Brain microvascular endothelial cell (primary cell): ENCODE measurements around the gene EIF2B2.
A peak's percentile ranks its signal among the peaks of the same experiment; 100 is the strongest.

Experiments
- DNase-seq: peaks from one replicate; pipeline ENCODE4 v3.0.0-alpha.2; 2020
- H3K27ac ChIP-seq: fragments of 250-450 bp; sonication (Bioruptor Pico); 2 replicates; pipeline ENCODE4 v1.5.1; 2020; ENCODE audit warnings: mild to moderate bottlenecking, moderate library complexity
- H3K27me3 ChIP-seq: fragments of 250-450 bp; sonication (Bioruptor Pico); replicated peaks from 2 replicates; pipeline ENCODE4 v1.5.1; 2020; ENCODE audit warnings: mild to moderate bottlenecking
- H3K36me3 ChIP-seq: fragments of 250-450 bp; sonication (Bioruptor Pico); replicated peaks from 2 replicates; pipeline ENCODE4 v1.5.1; 2020; ENCODE audit warnings: mild to moderate bottlenecking
- H3K4me3 ChIP-seq: 2 replicates; pipeline ENCODE4 v1.5.1; 2011; ENCODE audit warnings: low read depth, mild to moderate bottlenecking, control low read depth, low read length, moderate library complexity
- in situ Hi-C: cut with HindIII; loops from 2 replicates; pipeline ENCODE4 v1.10.0; 2017; ENCODE audit warnings: low sequenced_read_pairs, low pct_ligation_motif_present
- TF ChIP-seq, protein P1 (sequence below): IDR thresholded peaks from 2 replicates; pipeline ENCODE4 v1.5.1; 2011; ENCODE audit warnings: low read depth, mild to moderate bottlenecking, moderate library complexity, low read length, control low read depth, inconsistent platforms; ENCODE audit errors: missing control alignments

The EIF2B2 gene

DNA sequence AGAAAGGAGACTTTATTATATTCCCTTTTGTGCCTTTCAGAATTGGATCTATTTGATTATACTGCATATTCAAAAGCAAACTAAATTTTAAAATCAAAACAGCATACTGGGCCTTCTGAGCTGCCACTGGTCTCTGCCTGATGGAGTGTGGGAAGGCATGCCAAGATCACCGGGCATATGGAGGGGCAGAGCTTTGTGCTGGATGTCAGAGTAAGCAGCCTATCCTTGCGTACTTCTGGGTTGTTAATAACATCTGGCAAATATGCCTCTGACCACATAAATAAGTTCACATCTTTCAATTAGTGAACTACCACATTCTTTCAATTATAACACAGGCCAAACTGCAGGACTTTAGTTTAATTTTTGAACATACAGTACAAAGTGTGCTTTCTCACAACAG, 30.2 kb downstream of the EIF2B2 start:
- H3K27ac ChIP-seq: no peak overlapping the region
- no peak for DNase-seq
- H3K36me3 ChIP-seq: peaks cover 4% of the 10 kb centered on the region
- in situ Hi-C loops: no loop called here
- H3K4me3 ChIP-seq: no peak overlapping the region
- TF ChIP-seq, protein P1, sequence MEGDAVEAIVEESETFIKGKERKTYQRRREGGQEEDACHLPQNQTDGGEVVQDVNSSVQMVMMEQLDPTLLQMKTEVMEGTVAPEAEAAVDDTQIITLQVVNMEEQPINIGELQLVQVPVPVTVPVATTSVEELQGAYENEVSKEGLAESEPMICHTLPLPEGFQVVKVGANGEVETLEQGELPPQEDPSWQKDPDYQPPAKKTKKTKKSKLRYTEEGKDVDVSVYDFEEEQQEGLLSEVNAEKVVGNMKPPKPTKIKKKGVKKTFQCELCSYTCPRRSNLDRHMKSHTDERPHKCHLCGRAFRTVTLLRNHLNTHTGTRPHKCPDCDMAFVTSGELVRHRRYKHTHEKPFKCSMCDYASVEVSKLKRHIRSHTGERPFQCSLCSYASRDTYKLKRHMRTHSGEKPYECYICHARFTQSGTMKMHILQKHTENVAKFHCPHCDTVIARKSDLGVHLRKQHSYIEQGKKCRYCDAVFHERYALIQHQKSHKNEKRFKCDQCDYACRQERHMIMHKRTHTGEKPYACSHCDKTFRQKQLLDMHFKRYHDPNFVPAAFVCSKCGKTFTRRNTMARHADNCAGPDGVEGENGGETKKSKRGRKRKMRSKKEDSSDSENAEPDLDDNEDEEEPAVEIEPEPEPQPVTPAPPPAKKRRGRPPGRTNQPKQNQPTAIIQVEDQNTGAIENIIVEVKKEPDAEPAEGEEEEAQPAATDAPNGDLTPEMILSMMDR: no peak
- H3K27me3 ChIP-seq: no peaks in the 10 kb centered on the region

DNA sequence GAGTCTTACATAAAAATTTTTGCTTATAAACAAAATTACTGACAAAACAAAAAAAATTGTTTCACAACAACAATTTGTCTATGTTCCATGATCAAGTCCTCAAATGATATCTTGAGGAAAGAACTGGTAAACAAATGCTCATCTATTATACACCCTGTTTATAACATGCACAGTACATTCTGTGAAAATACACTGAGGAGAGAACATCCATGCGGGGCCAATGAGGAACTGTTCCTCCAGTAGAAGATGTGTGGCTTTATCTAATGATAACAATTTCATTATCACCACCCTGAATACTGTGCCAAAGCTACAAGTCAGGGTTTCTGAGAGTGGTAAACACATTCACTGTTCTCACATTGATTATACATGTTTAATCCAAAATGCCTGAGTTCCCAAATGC, 37.8 kb downstream of the EIF2B2 start:
- TF ChIP-seq, protein P1: no peak
- Histone ChIP-seq H3K36me3 (peaks cover 3% of the 10 kb centered on the region), H3K27me3 (no peaks in the 10 kb centered on the region), H3K4me3 (no peak overlapping the region), H3K27ac (no peak overlapping the region)
- DNase-seq: no peak
- in situ Hi-C loops: no loop called here

DNA sequence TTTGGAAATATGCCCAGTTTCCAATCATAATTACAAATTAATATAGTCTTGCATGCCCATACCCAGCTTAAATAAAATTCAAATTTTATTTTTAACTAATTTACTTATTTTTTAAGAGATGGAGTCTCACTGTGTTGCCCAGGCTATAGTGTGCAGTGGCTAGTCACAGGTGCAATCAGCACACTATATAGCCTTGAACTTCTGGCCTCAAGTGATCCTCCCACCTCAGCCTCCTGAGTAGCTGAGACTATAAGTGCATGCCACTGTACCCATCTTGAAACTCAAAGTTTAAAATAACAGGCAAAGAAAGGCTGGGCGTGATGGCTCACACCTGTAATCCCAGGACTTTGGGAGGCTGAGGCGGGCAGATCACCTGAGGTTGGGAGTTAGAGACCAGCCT, 38.2 kb downstream of the EIF2B2 start:
- Histone ChIP-seq H3K27ac (no peak overlapping the region), H3K27me3 (no peaks in the 10 kb centered on the region), H3K4me3 (no peak overlapping the region), H3K36me3 (peaks cover 3% of the 10 kb centered on the region)
- TF ChIP-seq, protein P1: no peak
- in situ Hi-C loops: no loop called here
- no peak for DNase-seq

DNA sequence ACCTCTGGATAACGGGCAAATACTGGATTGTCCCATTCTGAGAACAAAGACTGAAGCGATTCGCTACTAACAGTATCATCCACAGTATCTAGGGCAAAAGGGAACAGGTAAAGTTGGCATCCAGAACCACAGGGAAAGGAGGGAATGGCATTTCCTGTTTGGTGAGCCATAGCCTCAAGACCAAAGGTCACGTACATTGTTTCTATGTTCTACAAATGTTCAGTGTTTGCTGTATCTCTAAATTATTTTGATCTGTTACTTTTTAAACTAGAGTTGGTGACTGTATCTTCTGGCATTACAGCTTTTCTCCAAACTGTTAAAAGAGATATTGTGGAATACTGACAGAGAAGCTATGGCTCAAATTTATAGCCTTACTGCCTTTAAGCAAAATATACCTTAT, 38.9 kb downstream of the EIF2B2 start:
- Histone ChIP-seq H3K27ac (no peak overlapping the region), H3K36me3 (peaks cover 3% of the 10 kb centered on the region), H3K4me3 (no peak overlapping the region), H3K27me3 (no peaks in the 10 kb centered on the region)
- no peak for DNase-seq
- in situ Hi-C loops: no loop called here
- TF ChIP-seq, protein P1: no peak

DNA sequence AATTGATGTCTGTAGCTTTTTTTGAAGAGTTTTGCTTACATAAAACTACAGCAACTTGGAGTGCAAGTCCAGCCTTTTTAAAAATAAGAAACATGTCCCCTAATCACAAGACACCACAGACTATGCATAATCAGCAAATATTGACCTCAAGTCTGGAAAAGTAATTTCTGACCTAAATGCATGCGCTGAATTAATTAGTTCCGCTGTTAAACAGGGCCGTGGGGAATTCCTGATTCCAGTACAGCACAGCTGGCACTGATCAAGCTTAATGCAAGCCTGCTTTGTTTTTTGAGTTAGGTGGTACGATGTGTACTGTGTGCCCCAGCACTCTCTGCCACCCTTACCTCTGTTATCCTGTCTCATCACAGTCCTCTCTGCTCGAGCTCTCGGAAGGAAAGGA, 39.3 kb downstream of the EIF2B2 start:
- Histone ChIP-seq H3K4me3 (no peak overlapping the region), H3K36me3 (peaks cover 3% of the 10 kb centered on the region), H3K27ac (no peak overlapping the region), H3K27me3 (no peaks in the 10 kb centered on the region)
- in situ Hi-C loops: no loop called here
- TF ChIP-seq, protein P1: no peak
- no peak for DNase-seq

DNA sequence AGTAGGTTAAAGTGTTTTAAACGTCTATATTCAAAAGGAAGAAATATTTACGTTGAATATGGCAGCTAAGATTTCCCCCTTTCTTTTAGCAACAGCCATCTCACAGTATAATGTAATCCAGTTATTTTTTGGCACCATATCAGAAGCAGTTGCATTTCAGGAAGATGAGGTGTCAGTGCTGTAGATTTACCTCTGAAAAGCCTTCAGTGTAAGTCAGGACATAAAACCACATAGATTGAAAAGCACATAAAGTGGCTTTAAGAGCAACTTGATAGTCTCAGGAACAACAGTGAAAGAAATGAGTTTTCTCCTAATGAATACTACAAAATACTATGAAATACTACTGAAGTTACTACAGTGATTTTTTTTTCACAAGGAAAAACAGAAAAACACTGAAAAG, 41.6 kb downstream of the EIF2B2 start:
- in situ Hi-C loops: no loop called here
- no peak overlapping the region for H3K27ac ChIP-seq

More for the DNA sequence above, 41.6 kb downstream of the EIF2B2 start:
- TF ChIP-seq, protein P1: no peak
- H3K36me3 ChIP-seq: no peaks in the 10 kb centered on the region
- H3K27me3 ChIP-seq: no peaks in the 10 kb centered on the region
- peak; percentile 44 for DNase-seq
- no peak overlapping the region for H3K4me3 ChIP-seq
